22Rv1 (cell line): ENCODE measurements around the gene EMP3.
"Not testable (repeated sequence)": the region's sequence is repeated elsewhere in the genome, so short reads cannot be mapped to it uniquely, and the experiment has no call there.

Experiments used
- H3K27ac ChIP-seq: fragments of 450-650 bp; 2 replicates; pipeline ENCODE4 v1.5.1; 2017
- CTCF ChIP-seq: fragments of 450-650 bp; IDR thresholded peaks from 2 replicates; pipeline ENCODE4 v1.5.1; 2017; ENCODE audit warnings: mild to moderate bottlenecking
- ZFX ChIP-seq: fragments of 450-650 bp; IDR thresholded peaks from 2 replicates; pipeline ENCODE4 v1.6.1; 2017; ENCODE audit warnings: antibody characterized with exemption, borderline replicate concordance

Gene EMP3

GRCh38 chr19:48303866-48304265 lies 21.5 kb upstream of the EMP3 start:
- TF ChIP-seq ZFX (no peak), CTCF (no peak)

GRCh38 chr19:48308631-48309586 lies 16.4 kb upstream of the EMP3 start:
- H3K27ac ChIP-seq = no peak overlapping the region
- TF ChIP-seq CTCF (no peak), ZFX (no peak)

More at GRCh38 chr19:48303866-48304265, 21.5 kb upstream of the EMP3 start:
- H3K27ac ChIP-seq = no peak overlapping the region

GRCh38 chr19:48309731-48310130 lies 15.6 kb upstream of the EMP3 start:
- not testable (repeated sequence) for H3K27ac ChIP-seq

GRCh38 chr19:48310227-48310626 lies 15.1 kb upstream of the EMP3 start:
- H3K27ac ChIP-seq = no peak overlapping the region
- TF ChIP-seq CTCF = no peak
- no peak for TF ChIP-seq ZFX

- TF ChIP-seq CTCF = no peak
- no peak for TF ChIP-seq ZFX
- no peak overlapping the region for H3K27ac ChIP-seq
Observed at GRCh38 chr19:48311384-48311783, 14.0 kb upstream of the EMP3 start.

- TF ChIP-seq ZFX = no peak
- no peak for TF ChIP-seq CTCF
Observed at GRCh38 chr19:48315712-48316111, 9.6 kb upstream of the EMP3 start.

GRCh38 chr19:48317708-48317960 lies 7.7 kb upstream of the EMP3 start:
- H3K27ac ChIP-seq = not testable (repeated sequence)

More at GRCh38 chr19:48315712-48316111, 9.6 kb upstream of the EMP3 start:
- H3K27ac ChIP-seq = no peak overlapping the region

GRCh38 chr19:48318286-48318987 lies 6.9 kb upstream of the EMP3 start:
- TF ChIP-seq ZFX (no peak), CTCF (no peak)
- H3K27ac ChIP-seq = no peak overlapping the region
